Upper lobe of left lung (tissue), 6 donors: ENCODE data around the gene ATP1B3. TPM values are rescaled to one million over a fixed set of nuclear protein-coding genes. Genes with fewer than 3 reads are reported as not detected.

Experiments used
- ATAC-seq, 2 donors: fragments of 200-7000 bp; cut with Tn5 transposase; one replicate each; pipeline ENCODE4 v1.9.1; 2022; ENCODE audit warnings: mild to moderate bottlenecking in 2 of 2, moderate library complexity in 2 of 2; ENCODE audit not compliant: low FRiP score in 2 of 2
- DNase-seq, 2 donors: peaks; one replicate each; pipeline ENCODE4 v3.0.0-alpha.2; 2019 to 2020
- H3K27ac ChIP-seq, 4 donors: fragments of 200-600 bp; sonication (generic); one replicate each; pipeline ENCODE4 v1.5.1; 2016 to 2019
- H3K27me3 ChIP-seq, 4 donors: fragments of 200-600 bp; sonication (generic); one replicate each; pipeline ENCODE4 v1.5.1; 2017 to 2019
- H3K36me3 ChIP-seq, 4 donors: fragments of 200-600 bp; sonication (generic); one replicate each; pipeline ENCODE4 v1.5.1; 2016 to 2019
- H3K4me1 ChIP-seq, 4 donors: fragments of 200-600 bp; sonication (generic); one replicate each; pipeline ENCODE4 v1.5.1; 2018 to 2019
- H3K4me3 ChIP-seq, 4 donors: fragments of 200-600 bp; sonication (generic); one replicate each; pipeline ENCODE4 v1.5.1; 2017 to 2019; ENCODE audit warnings: mild to moderate bottlenecking in 2 of 4, moderate library complexity in 1 of 4
- H3K9me3 ChIP-seq, 4 donors: fragments of 200-600 bp; sonication (generic); one replicate each; pipeline ENCODE4 v1.5.1; 2018 to 2019
- EP300 ChIP-seq, 4 donors: sonication (generic); formaldehyde crosslinking; IDR thresholded peaks; one replicate each; pipeline ENCODE4 v1.5.1; 2017; ENCODE audit warnings: antibody characterized with exemption in 4 of 4, control low read depth in 2 of 4
- POLR2A ChIP-seq, 4 donors: fragments of 450-650 bp; IDR thresholded peaks; one replicate each; pipeline ENCODE4 v1.5.1; 2016 to 2017; ENCODE audit warnings: antibody characterized with exemption in 4 of 4, mild to moderate bottlenecking in 2 of 4
- POLR2AphosphoS5 ChIP-seq, 2 donors: sonication (generic); formaldehyde crosslinking; IDR thresholded peaks; one replicate each; pipeline ENCODE4 v1.5.1; 2017; ENCODE audit warnings: antibody characterized with exemption in 2 of 2
- WGBS, 2 donors: methylation state at CpG; one replicate each; pipeline ENCODE4 v1.1.5; 2017 to 2018; 5-methylcytosine and 5-hydroxymethylcytosine counted together
- total RNA-seq, 6 donors: library from RNA; depleted of rRNA in 4 of 6; stranded (reverse); fragments of >200 nt in 4 of 6; gene quantifications; one replicate each; pipeline versions ENCODE4 v1.1.0 to v1.2.1, GENCODE V29; 2016 to 2021
- TF ChIP-seq, protein P1 (sequence below), 6 experiments: fragments of 450-650 bp in 4 of 6; fragments of 200-600 bp in 2 of 6; sonication (generic) in 2 of 6; IDR thresholded peaks; one replicate each; pipeline ENCODE4 v1.5.1; 2016 to 2019; ENCODE audit warnings: antibody characterized with exemption in 6 of 6
- donor health status: DM: no; HTN: no; CAD: no; lungs with moderate emphysema.
- donor health status: DM: no; HTN: yes; CAD: no; lungs with severe emphysema.

The ATP1B3 gene
- total RNA-seq, 6 donors from 2014 or later, result 68.8 to 309 (median 92.2) TPM

DNA sequence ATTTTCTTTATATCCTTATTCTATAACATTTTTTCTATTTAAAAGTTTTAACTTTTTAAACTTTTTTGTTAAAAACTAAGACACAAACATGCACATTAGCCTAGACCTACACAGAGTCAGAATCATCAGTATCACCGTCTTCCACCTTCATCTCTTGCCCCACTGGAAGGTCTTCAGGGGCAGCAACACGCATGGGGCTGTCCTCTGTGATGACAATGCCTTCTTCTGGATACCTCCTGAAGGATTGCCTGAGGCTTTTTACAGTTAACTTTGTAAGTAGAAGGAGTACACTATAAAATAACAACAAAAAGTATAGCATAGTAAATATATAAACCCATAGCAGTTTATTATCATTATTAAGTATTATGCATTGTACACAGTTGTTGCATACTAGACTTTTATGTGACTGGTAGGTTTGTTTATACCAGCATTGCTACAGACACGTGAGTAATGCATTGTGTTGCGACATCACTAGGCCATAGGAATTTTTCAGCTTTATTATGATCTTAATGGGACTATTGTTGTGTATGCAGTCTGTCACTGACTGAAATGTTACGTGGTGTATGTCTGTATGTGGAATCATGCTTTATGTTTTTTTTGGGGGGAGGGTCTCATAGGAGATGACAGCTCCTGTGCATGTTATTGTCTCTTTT lies 18.2 kb downstream of the ATP1B3 start:
- TF ChIP-seq POLR2AphosphoS5 (IDR thresholded peaks at IDR 0.05) (no peak), POLR2A (IDR thresholded peaks at IDR 0.05) (no peak), EP300 (IDR thresholded peaks at IDR 0.05) (no peak)
- TF ChIP-seq, protein P1, sequence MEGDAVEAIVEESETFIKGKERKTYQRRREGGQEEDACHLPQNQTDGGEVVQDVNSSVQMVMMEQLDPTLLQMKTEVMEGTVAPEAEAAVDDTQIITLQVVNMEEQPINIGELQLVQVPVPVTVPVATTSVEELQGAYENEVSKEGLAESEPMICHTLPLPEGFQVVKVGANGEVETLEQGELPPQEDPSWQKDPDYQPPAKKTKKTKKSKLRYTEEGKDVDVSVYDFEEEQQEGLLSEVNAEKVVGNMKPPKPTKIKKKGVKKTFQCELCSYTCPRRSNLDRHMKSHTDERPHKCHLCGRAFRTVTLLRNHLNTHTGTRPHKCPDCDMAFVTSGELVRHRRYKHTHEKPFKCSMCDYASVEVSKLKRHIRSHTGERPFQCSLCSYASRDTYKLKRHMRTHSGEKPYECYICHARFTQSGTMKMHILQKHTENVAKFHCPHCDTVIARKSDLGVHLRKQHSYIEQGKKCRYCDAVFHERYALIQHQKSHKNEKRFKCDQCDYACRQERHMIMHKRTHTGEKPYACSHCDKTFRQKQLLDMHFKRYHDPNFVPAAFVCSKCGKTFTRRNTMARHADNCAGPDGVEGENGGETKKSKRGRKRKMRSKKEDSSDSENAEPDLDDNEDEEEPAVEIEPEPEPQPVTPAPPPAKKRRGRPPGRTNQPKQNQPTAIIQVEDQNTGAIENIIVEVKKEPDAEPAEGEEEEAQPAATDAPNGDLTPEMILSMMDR (IDR thresholded peaks at IDR 0.05), result no peak
- Histone ChIP-seq H3K27ac (no peak overlapping the region), H3K27me3 (no peaks in the 10 kb centered on the region), H3K4me3 (no peak overlapping the region), H3K9me3 (no peaks in the 10 kb centered on the region), H3K4me1 (peaks cover 0 to 6% (median 3%) of the 10 kb centered on the region in 4 donors), H3K36me3 (no peaks in the 10 kb centered on the region)
- WGBS, 2 donors, result 57 to 59% methylated on average over 5 of the region's 5 CpGs
- ATAC-seq (peak; percentile 40 to 64), DNase-seq (no peak)

DNA sequence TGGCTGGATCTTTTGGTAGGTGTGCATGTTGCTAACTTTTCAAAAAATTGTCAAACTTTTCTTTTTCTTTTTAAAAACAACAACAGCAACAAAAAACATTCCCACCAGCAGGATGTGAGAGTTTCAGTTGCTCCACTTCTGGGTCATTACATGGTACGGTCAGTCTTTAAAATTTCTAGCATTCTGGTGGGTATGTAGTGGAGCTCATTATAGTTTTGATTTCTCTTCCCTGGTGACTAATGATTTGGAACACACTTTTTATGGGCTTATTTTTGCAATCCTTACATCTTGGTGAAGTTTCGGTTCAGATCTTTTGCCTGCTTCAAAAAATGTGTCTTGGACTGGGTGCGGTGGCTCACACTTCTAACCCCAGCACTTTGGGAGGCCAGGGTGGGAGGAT lies 19.3 kb downstream of the ATP1B3 start:
- peaks cover 0 to 3% (median 0%) of the 10 kb centered on the region in 4 donors for H3K36me3 ChIP-seq
- no peaks in the 10 kb centered on the region for H3K27me3 ChIP-seq
- TF ChIP-seq EP300 (IDR thresholded peaks at IDR 0.05), result no peak
- TF ChIP-seq POLR2AphosphoS5 (IDR thresholded peaks at IDR 0.05), result no peak
- no peak for TF ChIP-seq POLR2A (IDR thresholded peaks at IDR 0.05)
- TF ChIP-seq, protein P1 (IDR thresholded peaks at IDR 0.05), result no peak
- no peak for ATAC-seq
- no peak for DNase-seq
- H3K4me3 ChIP-seq, result no peak overlapping the region
- 96 to 99% methylated on average over 3 of the region's 3 CpGs for WGBS, 2 donors
- H3K27ac ChIP-seq, result no peak overlapping the region
- H3K9me3 ChIP-seq, result no peaks in the 10 kb centered on the region
- H3K4me1 ChIP-seq, result peaks cover 0 to 6% (median 3%) of the 10 kb centered on the region in 4 donors

DNA sequence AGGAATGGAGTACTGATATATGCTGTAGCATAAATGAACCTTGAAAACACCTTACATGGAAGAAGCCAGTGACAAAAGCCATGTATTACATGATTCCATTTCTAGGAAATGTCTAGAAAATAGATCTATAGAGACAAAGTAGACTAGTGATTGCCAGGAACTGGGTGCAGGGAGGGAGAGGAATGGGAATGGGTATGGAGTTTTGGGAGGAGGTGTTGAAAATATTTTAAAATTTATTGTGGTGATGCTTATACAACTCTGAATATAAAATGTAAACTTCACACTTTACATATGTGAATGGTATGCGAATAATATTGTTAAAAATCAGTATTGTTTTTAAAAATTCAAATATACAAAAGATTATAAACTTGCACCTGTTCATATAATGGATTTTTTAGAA lies 22.5 kb downstream of the ATP1B3 start:
- Histone ChIP-seq H3K27me3 (no peaks in the 10 kb centered on the region), H3K36me3 (peaks cover 0 to 5% (median 1%) of the 10 kb centered on the region in 4 donors), H3K9me3 (no peaks in the 10 kb centered on the region), H3K4me1 (peaks cover 0 to 3% (median 0%) of the 10 kb centered on the region in 4 donors), H3K27ac (no peak overlapping the region), H3K4me3 (no peak overlapping the region)
- 99 to 100% methylated on average over 1 of the region's 1 CpG for WGBS, 2 donors
- ATAC-seq, result no peak
- DNase-seq, result no peak
- TF ChIP-seq POLR2A (IDR thresholded peaks at IDR 0.05) (no peak), POLR2AphosphoS5 (IDR thresholded peaks at IDR 0.05) (no peak), EP300 (IDR thresholded peaks at IDR 0.05) (no peak)
- TF ChIP-seq, protein P1 (IDR thresholded peaks at IDR 0.05), result no peak

DNA sequence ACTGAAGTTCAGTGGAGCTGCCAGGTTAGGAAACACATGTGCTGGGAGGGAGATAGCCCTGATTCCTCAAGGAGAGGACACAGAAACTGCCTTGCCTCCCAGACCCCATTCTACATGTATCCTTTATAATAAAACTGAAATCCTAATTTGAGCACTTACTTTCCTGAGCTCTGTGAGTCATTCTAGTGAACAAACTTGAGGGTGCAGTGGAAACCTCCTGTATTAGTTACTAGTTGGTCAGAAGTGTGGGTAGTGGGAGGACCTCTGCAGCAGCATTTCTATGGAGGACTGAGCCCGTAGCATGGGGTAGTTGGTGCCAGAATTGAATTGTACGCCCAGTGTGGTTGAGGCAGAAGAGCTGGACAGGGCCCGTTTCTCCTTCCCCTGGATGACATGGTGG lies 23.9 kb downstream of the ATP1B3 start:
- TF ChIP-seq EP300 (IDR thresholded peaks at IDR 0.05), result no peak
- TF ChIP-seq, protein P1 (IDR thresholded peaks at IDR 0.05), result no peak
- TF ChIP-seq POLR2A (IDR thresholded peaks at IDR 0.05), result no peak
- TF ChIP-seq POLR2AphosphoS5 (IDR thresholded peaks at IDR 0.05), result no peak
- Histone ChIP-seq H3K4me3 (no peak overlapping the region), H3K27ac (no peak overlapping the region), H3K36me3 (peaks cover 0 to 14% (median 4%) of the 10 kb centered on the region in 4 donors), H3K27me3 (no peaks in the 10 kb centered on the region), H3K4me1 (no peaks in the 10 kb centered on the region), H3K9me3 (no peaks in the 10 kb centered on the region)
- no peak for ATAC-seq
- 84 to 97% methylated on average over 3 of the region's 3 CpGs for WGBS, 2 donors
- DNase-seq, result no peak

DNA sequence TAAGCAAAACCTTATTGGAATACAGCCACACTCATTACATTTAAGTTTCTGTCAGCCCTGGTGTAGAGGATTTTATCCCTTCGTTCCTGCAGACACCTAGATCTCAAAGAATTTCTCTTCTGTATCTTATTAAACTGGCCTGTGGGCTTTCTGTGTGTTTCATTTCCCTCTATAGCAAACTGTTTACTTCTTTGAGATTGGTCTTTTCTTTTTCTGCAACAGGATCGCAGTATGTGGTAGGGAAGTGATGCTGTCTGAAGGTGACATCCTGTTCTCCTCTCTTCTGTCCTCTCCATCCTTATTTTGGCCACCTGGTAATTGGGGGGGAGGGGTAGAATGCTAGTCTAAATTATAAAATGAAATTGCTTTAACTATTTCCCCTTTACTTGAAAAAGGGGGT lies 25.5 kb downstream of the ATP1B3 start:
- H3K4me1 ChIP-seq, result no peaks in the 10 kb centered on the region
- no peak for ATAC-seq
- no peaks in the 10 kb centered on the region for H3K27me3 ChIP-seq
- H3K36me3 ChIP-seq, result peaks cover 5 to 27% (median 12%) of the 10 kb centered on the region in 4 donors
- 63 to 85% methylated on average over 2 of the region's 2 CpGs for WGBS, 2 donors
- no peak overlapping the region for H3K4me3 ChIP-seq
- DNase-seq, result no peak
- no peak for TF ChIP-seq POLR2AphosphoS5 (IDR thresholded peaks at IDR 0.05)
- TF ChIP-seq, protein P1 (IDR thresholded peaks at IDR 0.05), result no peak
- no peak for TF ChIP-seq EP300 (IDR thresholded peaks at IDR 0.05)
- TF ChIP-seq POLR2A (IDR thresholded peaks at IDR 0.05), result no peak
- no peak overlapping the region for H3K27ac ChIP-seq
- H3K9me3 ChIP-seq, result no peaks in the 10 kb centered on the region
